Stimulated activated naive CD8-positive, alpha-beta T cell treated with anti-CD3 and anti-CD28 coated beads, Interleukin-15, Interleukin-2, amounts not matched to agents 100 ng/mL and 50 ng/mL, for 24 hours (primary cell): Measurements from ENCODE around the gene PKD2L1.
"Not testable (repeated sequence)": the region's sequence is repeated elsewhere in the genome, so short reads cannot be mapped to it uniquely, and the experiment has no call there.

Experiments
- H3K27ac Mint-ChIP-seq: one replicate; pipeline ENCODE4 v1.8.0; 2021; ENCODE audit warnings: mild to moderate bottlenecking, mixed read lengths
- H3K27me3 Mint-ChIP-seq: one replicate; pipeline ENCODE4 v1.8.0; 2021; ENCODE audit warnings: mixed read lengths
- H3K36me3 Mint-ChIP-seq: one replicate; pipeline ENCODE4 v1.8.0; 2021; ENCODE audit warnings: low read depth, mixed read lengths
- H3K4me1 Mint-ChIP-seq: one replicate; pipeline ENCODE4 v1.8.0; 2021; ENCODE audit warnings: low read depth, mixed read lengths
- H3K4me3 Mint-ChIP-seq: one replicate; pipeline ENCODE4 v1.8.0; 2021; ENCODE audit warnings: mild to moderate bottlenecking, mixed read lengths
- H3K9me3 Mint-ChIP-seq: one replicate; pipeline ENCODE4 v1.8.0; 2021; ENCODE audit warnings: mixed read lengths

Gene PKD2L1

DNA sequence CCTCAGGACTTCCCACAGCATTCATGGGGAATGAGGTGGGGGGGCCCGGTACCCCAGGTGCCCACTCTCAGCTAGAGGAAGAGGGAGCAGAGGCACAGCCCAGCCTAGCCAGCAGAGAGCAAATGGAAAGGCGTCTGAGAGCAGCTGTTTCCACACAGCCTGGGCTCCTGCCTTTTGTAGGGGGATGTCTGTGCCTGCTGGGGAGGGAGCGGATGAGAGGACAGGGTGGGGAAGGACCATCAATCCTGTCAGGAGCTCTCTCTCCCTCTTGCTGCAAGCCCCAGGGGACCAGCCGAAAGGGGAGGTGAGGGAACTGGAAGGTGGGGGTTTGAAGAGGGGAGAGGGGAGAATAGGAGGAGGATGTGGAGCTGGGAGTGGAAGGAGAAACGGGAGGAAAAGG, at the start of gene PKD2L1:
TSS of gene PKD2L1 (minus strand) at position 150 of the 400 bp plus-strand sequence. CDS start at position 25, 125 bp downstream.
- peaks cover 14% of the 10 kb centered on the region for H3K4me1 Mint-ChIP-seq
- H3K27me3 Mint-ChIP-seq = peaks cover 9% of the 10 kb centered on the region
- H3K36me3 Mint-ChIP-seq = no peaks in the 10 kb centered on the region
- no peak within 1 kb of the TSS for H3K27ac Mint-ChIP-seq
- no peaks in the 10 kb centered on the region for H3K9me3 Mint-ChIP-seq
- H3K4me3 Mint-ChIP-seq = no peak within 1 kb of the TSS

DNA sequence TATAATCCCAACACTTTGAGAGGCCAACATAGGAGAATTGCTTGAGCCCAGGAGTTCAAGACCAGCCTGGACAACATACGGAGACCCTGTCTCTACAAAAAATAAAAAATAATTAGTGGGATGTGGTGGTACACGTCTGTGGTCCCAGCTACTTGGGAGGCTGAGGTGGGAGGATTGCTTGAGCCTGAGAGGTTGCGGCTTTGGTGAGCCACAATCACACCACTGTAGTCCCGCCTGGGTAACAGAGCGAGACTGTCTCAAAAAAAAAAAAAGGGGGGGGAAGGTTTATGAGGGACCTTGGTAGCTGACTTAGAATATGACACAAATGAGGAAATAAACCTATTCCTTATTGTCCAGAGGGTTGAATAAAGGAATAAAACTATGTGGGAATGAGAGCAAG, 47.8 kb upstream of the PKD2L1 start:
- Mint-ChIP-seq H3K36me3 (peaks cover 13% of the 10 kb centered on the region), H3K27me3 (no peaks in the 10 kb centered on the region), H3K27ac (peak overlapping the region; percentile 43), H3K9me3 (no peaks in the 10 kb centered on the region), H3K4me1 (peaks cover 19% of the 10 kb centered on the region), H3K4me3 (no peak overlapping the region)

DNA sequence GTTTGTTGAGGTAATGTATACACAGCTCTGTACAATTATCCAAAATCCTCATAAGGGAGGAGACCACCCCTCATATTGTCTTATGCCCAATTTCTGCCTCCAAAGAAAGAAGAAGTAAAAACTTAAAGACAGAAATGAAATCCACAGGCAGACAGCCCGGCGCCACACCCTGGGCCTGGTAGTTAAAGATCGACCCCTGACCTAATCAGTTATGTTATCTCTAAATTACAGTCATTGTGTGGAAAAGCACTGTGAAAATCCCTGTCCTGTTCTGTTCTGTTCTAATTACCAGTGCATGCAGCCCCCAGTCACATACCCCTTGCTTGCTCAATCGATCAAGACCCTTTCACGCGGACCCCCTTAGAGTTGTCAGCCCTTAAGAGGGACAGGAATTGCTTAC, 46.6 kb upstream of the PKD2L1 start:
- not testable (repeated sequence) for H3K4me3 Mint-ChIP-seq, H3K36me3 Mint-ChIP-seq, H3K9me3 Mint-ChIP-seq, H3K27ac Mint-ChIP-seq, H3K27me3 Mint-ChIP-seq
- peaks cover 19% of the 10 kb centered on the region for H3K4me1 Mint-ChIP-seq

DNA sequence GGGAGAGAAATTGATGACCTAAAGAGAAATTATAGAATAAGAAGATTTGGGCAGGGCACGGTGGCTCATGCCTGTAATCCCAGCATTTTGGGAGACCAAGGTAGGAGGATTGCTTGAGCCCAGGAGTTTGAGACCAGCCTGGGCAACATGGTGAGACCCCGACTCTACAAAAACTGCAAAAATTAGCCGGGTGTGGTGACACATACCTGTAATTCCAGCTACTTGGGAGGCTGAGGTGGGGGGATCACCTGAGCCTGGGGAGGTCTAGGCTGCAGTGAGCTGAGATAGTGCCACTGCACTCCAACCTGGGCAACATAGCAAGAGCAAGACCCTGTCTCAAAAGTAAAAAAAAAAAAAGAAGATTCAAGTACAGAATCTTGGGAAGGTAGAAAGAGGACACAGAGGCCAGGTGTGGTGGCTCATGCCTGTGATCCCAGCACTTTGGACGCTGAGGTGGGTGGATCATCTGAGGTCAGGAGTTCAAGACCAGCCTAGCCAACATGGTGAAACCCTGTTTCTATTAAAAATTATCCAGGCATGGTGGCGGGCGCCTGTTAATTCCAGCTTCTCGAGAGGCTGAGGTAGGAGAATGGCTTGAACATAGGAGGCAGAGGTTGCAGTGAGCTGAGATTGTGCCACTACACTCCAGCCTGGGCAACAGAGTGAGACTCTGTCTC, 44.8 kb upstream of the PKD2L1 start:
- not testable (repeated sequence) for H3K36me3 Mint-ChIP-seq, H3K9me3 Mint-ChIP-seq, H3K27me3 Mint-ChIP-seq, H3K4me3 Mint-ChIP-seq, H3K27ac Mint-ChIP-seq
- peaks cover 38% of the 10 kb centered on the region for H3K4me1 Mint-ChIP-seq

DNA sequence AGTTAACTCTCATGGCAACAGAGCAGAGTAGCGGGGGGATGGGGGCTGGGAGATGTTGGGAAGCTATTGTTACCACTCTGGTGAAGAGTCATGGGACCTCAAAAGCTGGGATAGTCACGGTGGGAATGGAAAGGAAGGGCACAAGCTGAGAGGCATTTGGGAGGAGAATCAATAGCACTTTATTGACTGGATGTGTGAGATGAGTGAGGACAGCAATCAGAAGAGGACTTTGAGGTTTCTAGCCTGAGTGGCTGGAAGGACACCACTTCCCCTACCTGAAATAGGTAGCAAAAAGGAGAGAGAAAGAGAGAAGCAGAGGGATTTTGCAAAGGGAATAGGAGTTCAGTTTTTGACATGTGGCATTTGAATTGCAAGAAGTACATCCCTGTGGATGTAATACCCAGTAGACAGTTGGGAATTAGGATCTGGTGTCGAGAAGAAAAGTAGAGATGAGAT, 44.2 kb upstream of the PKD2L1 start:
- no peak overlapping the region for H3K27ac Mint-ChIP-seq
- no peak overlapping the region for H3K4me3 Mint-ChIP-seq
- H3K4me1 Mint-ChIP-seq = peaks cover 42% of the 10 kb centered on the region
- H3K27me3 Mint-ChIP-seq = no peaks in the 10 kb centered on the region
- no peaks in the 10 kb centered on the region for H3K36me3 Mint-ChIP-seq
- no peaks in the 10 kb centered on the region for H3K9me3 Mint-ChIP-seq

DNA sequence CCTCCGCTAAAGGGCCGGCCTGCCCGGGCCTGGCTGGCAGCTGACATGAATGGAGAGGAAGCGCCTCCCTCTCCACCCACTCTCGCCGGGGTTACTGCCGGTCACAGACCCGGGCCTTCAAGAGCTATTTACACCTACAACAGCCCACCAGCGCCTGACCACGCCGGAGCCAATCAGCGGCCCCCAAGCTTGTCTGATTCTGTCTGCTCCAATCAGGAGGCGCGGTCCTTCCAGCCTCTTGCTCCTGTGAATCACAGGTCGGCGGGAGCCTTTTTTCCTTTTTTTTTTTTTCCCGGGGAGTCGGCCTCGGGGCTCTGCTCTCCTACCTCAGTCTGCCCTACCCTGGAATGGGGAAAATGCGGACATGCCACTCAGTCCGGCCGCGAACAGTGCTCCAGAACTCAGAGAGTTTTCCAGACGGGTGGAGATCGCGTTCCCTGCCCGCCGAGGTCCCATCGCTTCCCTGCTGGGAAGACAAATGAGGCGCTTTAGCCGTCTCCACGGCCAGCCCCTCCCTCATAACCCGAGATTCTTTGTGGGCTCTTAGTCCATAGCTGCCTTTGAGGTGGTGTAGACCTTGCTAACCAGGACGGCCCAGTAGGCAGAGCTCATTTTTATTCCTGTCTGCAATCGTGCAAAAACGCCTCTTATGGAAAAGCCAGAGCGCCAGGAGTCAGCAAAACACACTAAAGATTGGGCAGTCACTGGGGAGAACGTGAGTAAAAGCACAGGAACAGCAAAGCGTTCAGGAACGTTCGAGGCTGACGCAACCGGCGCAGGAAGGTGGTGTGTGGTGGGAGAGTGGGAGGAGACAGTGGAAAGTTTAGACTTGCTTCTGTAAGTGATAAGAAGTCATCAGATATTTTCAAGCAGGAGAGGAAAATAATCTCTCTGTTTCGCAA, 43.5 kb upstream of the PKD2L1 start:
- Mint-ChIP-seq H3K9me3 (no peaks in the 10 kb centered on the region), H3K36me3 (no peaks in the 10 kb centered on the region), H3K4me1 (peaks cover 43% of the 10 kb centered on the region), H3K27me3 (no peaks in the 10 kb centered on the region), H3K27ac (no peak overlapping the region), H3K4me3 (no peak overlapping the region)

DNA sequence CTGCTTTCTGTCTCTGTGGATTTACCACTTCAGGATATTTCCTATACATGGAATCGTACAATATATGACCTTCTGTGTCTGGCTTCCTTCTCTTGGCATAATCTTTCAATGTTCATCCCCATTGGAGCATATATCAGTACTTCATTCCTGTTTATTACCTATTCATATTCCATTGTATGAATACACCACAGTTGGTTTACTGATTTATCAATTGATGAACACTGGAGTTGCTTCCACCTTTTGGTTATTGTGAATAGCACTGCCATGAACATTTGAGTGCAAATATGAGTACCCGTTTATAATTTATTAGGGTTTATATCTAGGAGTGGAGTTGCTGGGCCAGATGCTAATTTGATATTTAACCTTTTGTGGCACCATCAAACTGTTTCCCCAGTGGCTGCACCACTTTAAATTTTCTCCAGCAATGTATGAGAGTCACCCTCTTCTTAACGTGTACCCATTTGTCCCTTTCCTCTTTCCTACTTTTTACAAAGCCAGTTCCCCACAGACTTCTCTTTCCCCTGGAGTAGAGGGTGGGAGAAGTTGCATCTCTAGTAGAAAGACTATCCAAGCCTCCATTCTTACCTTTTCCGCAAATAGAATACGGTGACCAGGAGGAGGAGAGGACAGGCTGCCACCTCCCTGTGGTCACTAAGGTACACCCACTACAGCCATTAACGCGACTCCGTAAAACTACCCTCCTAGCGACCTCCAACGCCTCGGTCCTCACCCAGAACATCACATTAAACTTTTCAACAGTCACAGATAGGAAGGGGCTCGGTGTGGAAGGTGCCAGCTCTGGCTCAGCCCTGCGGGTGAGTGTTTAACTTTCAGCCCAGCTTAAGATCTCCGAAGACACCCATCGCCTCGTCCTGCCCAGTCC, 42.6 kb upstream of the PKD2L1 start:
- no peaks in the 10 kb centered on the region for H3K9me3 Mint-ChIP-seq

DNA sequence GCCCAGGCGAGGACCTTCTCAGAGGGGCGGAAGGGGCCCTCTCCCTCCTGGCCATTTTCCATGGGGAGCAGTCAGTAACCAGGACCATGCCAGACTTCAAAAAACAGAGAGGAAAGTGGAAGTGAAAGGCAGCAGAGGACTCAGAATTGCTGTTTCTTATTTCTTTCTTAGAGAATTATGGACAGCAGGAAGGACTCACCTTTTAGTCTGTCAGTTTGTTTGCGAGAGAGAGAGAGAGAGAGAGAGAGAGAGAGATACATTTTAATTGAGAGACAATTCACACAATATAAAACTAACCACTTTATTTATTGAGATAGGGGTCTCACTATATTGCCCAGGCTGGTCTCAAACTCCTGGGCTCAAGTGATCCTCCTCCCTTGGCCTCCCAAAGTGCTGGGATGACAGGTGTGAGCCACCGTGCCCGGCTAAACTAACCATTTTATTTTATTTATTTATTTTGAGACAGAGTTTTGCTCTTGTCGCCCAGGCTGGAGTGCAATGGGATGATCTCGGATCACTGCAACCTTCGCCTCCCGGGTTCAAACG, 41.5 kb upstream of the PKD2L1 start:
- Mint-ChIP-seq H3K27me3 (no peaks in the 10 kb centered on the region), H3K4me3 (peak overlapping the region; percentile 73), H3K9me3 (no peaks in the 10 kb centered on the region), H3K27ac (no peak overlapping the region), H3K4me1 (peaks cover 27% of the 10 kb centered on the region), H3K36me3 (no peaks in the 10 kb centered on the region)

More for the DNA sequence above, 42.6 kb upstream of the PKD2L1 start:
- no peak overlapping the region for H3K27ac Mint-ChIP-seq
- peaks cover 35% of the 10 kb centered on the region for H3K4me1 Mint-ChIP-seq
- H3K36me3 Mint-ChIP-seq = no peaks in the 10 kb centered on the region
- no peak overlapping the region for H3K4me3 Mint-ChIP-seq
- H3K27me3 Mint-ChIP-seq = no peaks in the 10 kb centered on the region

DNA sequence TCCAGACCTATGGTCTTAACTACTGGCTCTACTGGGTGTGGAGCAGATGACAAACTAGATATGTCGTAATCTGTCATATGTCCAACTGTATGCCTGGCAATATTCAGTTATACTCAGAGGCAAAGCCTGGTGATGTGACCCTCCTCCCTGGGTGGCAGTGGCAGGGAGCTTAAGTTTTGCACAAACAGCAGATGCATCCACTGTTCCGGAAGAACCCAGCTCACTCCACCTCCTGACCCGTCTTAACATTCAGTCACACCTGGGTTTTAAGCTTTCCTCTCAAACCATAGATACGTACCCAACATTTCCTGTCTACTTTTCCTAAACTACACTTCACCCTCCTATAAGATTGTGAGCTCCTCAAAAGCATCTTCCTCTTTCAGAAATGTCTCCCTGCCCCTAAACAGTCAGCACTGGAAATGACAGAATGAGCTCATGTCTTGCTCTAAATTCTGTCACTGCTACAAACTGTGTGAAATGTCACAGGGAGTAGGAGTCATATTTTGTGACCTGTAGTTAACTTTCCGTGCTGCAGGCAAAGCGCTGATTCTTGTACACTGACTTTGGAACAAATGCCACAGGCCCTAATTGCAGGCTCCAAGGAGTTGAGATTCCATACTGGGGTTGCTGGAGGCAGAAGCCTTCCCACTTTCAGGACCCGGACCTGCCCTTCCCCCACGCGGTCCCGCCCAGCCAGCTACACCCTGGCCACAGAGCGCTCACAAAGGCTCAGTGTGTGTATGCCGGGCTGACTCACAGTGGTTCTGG, 40.9 kb upstream of the PKD2L1 start:
- H3K9me3 Mint-ChIP-seq = no peaks in the 10 kb centered on the region
- H3K4me3 Mint-ChIP-seq = peak overlapping the region; percentile 73
- H3K4me1 Mint-ChIP-seq = peaks cover 24% of the 10 kb centered on the region
- no peak overlapping the region for H3K27ac Mint-ChIP-seq
- H3K27me3 Mint-ChIP-seq = no peaks in the 10 kb centered on the region
- H3K36me3 Mint-ChIP-seq = no peaks in the 10 kb centered on the region

DNA sequence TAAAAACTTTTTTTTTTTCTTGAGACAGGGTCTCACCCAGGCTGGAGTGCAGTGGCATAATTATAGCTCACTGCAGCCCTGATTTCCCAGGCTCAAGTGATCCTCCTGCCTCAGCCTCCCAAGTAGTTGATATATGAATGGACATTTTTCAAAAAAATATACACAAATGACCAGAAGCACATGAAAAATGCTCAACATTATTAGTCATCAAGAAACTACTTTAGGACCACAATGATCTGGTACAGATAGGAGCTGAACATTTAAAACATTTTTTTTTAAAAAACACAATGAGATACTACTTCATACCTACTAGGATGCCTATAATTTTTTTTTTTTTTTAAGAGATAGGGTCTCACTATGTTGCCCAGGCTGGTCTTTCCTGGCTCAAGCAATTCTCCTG, 38.7 kb upstream of the PKD2L1 start:
- no peak overlapping the region for H3K27ac Mint-ChIP-seq
- no peak overlapping the region for H3K4me3 Mint-ChIP-seq
- no peaks in the 10 kb centered on the region for H3K9me3 Mint-ChIP-seq
- peaks cover 34% of the 10 kb centered on the region for H3K4me1 Mint-ChIP-seq
- H3K36me3 Mint-ChIP-seq = peaks cover 11% of the 10 kb centered on the region
- H3K27me3 Mint-ChIP-seq = no peaks in the 10 kb centered on the region

DNA sequence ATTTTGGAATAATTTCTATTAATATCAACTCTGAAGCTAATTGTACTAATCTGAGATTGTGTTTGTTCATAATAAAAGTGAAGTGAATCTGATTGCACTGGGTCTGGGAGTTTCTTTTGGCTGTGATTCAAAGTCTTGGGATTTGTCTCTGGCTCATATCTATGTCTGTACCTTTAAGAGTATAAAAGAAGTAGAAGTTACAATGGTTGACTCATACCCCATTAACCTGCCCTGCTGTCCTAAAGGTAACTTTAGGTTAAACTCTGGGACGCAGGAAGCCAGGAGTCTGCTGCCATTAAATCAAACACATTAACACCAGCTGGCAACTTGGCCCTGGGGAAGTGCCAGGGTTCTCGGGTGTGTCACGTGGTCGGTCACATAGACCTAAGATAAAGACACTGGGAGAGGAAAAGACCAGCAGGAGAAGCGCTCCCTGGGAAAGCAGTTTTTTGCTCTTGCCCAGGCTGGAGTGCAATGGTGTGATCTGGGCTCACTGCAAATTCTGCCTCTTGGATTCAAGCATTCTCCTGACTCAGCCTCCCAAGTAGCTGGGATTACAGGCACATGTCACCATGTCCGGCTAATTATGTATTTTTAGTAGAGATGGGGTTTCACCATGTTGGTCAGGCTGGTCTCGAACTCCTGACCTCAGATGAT, 34.8 kb upstream of the PKD2L1 start:
- Mint-ChIP-seq H3K27me3 (no peaks in the 10 kb centered on the region), H3K4me1 (peaks cover 18% of the 10 kb centered on the region), H3K9me3 (no peaks in the 10 kb centered on the region), H3K4me3 (no peak overlapping the region), H3K27ac (no peak overlapping the region), H3K36me3 (peaks cover 47% of the 10 kb centered on the region)

DNA sequence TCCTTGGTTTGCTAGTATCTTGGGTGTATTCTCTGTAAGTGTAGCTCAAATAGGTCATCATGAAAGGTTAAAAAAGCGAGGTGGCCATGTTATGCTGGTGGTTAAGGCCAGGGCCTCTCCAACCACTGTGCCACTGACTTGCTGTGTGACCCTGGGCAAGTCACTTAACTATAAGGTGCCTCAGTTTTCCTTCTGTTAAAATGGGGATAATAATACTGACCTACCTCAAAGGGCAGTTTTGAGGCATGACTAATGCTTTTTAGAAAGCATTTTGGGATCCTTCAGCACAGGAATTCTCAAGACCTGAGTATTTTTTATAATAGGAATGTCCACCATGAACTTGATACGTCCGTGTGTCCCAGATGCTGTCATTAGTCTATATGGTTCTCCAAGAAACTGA, 34.1 kb upstream of the PKD2L1 start:
- no peak overlapping the region for H3K27ac Mint-ChIP-seq
- no peaks in the 10 kb centered on the region for H3K9me3 Mint-ChIP-seq
- H3K27me3 Mint-ChIP-seq = no peaks in the 10 kb centered on the region
- no peak overlapping the region for H3K4me3 Mint-ChIP-seq
- H3K36me3 Mint-ChIP-seq = peaks cover 54% of the 10 kb centered on the region
- peaks cover 15% of the 10 kb centered on the region for H3K4me1 Mint-ChIP-seq

DNA sequence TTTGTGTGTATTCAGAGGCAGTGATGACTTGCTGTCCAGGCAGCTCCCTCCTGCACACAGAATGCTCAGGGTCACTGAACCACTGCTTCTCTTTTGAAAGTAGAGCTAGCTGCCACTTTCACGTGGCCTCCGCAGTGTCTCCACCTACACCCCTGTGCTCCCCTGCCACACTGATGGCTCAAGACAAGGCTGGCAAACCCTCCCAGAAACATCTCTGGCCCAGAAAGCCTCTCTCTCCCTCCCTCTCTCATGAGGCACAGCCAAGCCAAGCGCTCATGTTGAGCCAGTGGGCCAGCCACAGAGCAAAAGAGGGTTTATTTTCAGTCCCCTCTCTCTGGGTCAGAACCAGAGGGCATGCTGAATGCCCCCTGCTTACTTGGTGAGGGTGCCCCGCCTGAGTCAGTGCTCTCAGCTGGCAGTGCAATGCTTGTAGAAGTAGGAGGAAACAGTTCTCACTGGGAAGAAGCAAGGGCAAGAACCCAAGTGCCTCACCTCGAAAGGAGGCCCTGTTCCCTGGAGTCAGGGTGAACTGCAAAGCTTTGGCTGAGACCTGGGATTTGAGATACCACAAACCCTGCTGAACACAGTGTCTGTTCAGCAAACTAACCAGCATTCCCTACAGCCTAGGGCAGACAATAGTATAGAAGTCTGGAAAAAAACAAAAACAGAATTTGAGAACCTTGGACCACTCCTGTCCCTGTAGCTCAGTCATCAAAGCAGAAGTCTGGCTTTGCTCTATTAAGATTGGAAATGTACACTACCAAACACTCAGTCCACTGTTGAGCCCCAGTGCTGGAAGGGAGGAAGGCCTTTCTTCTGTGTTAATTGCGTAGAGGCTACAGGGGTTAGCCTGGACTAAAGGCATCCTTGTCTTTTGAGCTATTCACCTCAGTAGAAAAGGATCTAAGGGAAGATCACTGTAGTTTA, 32.8 kb upstream of the PKD2L1 start:
- no peak overlapping the region for H3K4me3 Mint-ChIP-seq
- H3K4me1 Mint-ChIP-seq = peaks cover 19% of the 10 kb centered on the region
- H3K36me3 Mint-ChIP-seq = peaks cover 61% of the 10 kb centered on the region
- H3K27me3 Mint-ChIP-seq = no peaks in the 10 kb centered on the region
- no peak overlapping the region for H3K27ac Mint-ChIP-seq
- no peaks in the 10 kb centered on the region for H3K9me3 Mint-ChIP-seq
